GM21360 (cell line): ENCODE data around the gene HNMT.
"Not testable (repeated sequence)": the region's sequence is repeated elsewhere in the genome, so short reads cannot be mapped to it uniquely, and the experiment has no call there.

ENCODE experiments used
- ATAC-seq: cut with Tn5 transposase; IDR thresholded peaks from one replicate; pipeline ENCODE4 v1.9.1; 2021; ENCODE audit warnings: mild to moderate bottlenecking, moderate library complexity; ENCODE audit not compliant: unreplicated experiment

HNMT gene

DNA sequence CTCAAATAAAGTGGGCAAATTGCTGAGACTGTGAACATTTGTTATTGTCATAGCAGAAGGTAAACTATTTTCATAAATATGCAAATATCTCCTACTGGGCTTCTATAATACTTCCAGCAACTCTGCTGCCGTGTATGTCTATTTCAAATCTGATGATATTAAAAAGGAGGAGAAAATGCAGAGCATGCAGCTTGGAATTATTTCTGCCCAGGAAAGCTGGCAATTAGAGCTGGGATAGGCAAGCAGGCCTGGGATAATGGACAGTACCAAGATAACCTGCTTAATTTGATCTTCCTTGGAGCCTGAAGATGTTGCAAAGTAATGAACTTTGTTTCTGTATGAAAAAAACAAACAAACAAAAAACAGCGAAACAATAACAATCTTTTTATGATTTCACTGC, 72.8 kb downstream of the HNMT start:
- ATAC-seq: no peak

- ATAC-seq: no peak
These were observed 76.3 kb downstream of the HNMT start for GRCh38 chr2:138040616-138041015.

- no peak for ATAC-seq
These were observed 78.0 kb downstream of the HNMT start for GRCh38 chr2:138042311-138042710.

DNA sequence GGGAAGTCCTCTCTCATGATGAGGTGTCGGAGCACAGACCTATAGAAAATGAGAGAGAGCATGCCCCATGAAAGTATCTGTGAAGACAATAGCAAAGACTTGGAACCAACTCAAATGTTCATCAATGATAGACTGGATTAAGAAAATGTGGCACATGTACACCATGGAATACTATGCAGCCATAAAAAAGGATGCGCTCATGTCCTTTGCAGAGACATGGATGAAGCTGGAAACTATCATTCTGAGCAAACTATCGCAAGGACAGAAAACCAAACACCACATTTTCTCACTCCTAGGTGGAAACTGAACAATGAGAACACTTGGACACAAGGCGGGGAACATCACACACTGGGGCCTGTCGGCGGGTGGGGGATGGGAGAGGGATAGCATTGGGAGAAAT, 79.3 kb downstream of the HNMT start:
- not testable (repeated sequence) for ATAC-seq

GRCh38 chr2:138058427-138058826, 94.2 kb downstream of the HNMT start:
- no peak for ATAC-seq

DNA sequence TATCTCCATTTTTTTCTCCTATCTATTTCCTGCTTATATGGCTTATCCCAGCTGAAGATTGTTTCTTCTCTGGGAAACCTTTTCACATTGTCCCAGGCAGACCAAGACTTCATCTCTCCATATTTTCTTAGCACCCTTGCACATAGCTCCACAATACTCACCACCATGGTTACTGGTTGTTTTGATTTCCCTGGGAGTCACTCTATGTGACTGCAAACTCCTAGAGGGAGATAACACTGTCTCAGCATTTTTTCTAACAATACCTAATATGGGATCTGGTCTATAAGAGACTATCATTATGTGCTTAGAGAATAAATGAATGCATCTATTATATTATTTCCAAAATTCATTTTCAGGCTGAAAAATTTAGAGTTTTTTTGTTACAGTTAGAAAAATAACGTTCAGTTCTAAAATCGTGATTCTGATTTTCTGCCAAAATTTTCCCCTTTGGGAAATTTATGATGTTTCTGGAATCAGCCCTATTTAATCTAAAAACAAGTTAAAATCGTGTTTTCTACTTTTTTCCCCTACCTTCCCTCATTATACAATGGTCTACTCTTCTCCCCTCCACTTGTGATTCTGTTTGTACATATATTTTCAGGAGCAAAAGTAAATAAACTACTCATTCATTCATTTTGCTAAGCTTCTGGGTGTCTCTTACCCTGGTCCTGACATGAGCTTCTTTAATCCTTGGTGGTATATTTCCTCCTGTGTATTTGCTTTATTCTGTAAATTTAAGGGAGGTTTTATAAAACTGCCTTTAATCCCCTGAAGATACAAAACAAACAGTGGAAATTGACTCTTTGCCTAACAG, 95.4 kb downstream of the HNMT start:
- no peak for ATAC-seq

- ATAC-seq: no peak
These were observed 96.0 kb downstream of the HNMT start for GRCh38 chr2:138060301-138060635.

DNA sequence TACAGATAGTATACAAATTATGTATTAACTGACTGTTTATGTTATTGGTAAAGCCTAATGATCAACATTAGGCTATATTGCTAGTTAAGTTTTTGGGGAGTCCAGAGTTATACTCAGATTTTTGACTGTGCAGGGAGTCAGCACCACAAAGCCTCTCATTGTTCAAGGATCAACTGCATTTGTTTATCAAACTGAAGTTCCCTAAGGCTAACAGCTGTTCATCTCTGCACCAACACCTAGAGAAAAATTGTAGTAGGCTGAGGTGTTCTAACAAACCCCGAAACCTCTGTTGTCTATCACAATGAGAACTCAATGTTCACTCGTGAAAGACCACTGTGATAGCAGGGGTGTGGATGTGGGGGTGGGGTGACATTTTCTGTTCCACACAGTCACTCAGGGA, 97.7 kb downstream of the HNMT start:
- ATAC-seq: no peak

DNA sequence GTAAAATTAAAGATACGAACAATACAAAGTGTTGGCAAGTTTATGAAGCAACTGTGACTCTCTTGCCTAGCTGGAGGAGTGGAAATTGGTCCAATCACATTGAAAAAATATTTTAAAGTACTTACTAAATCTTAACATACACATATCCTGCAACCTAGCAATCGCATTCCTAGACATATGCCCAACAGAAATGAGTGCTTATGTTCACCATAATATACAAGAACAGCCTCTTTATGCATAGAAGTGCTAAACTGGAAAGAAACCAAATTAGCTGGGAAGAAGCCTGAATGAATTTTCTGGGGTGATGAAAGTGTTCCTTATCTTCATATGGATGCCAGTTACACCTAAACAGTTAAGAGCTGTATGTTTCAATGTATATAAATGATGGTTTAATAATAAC, 98.9 kb downstream of the HNMT start:
- no peak for ATAC-seq
